CD4-positive, alpha-beta T cell treated with Interleukin-2 at 100 ng/mL for 4 hours (primary cell): ENCODE results near the gene PLCD4.

Experiments
- DNase-seq: peaks from one replicate; pipeline ENCODE4 v3.0.0-alpha.2; 2020; ENCODE audit warnings: low spot score

Gene PLCD4

DNA sequence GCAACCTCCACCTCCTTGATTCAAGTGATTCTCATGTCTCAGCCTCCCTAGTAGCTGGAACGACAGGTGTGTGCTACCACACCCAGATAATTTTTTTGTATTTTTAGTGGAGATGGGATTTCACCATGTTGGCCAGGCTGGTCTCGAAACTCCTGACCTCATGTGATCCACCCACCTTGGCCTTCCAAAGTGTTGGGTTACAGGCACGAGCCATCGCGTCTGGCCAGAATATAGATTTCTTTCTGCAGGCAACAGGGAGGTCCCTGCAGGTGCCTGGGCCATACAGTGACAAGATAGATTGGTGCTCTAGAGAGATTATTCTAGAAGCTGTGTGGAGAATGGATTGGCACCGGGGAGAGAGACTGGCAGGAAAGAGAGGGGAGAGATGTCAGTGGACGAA is 13.3 kb downstream of the PLCD4 start:
- DNase-seq = no peak

DNA sequence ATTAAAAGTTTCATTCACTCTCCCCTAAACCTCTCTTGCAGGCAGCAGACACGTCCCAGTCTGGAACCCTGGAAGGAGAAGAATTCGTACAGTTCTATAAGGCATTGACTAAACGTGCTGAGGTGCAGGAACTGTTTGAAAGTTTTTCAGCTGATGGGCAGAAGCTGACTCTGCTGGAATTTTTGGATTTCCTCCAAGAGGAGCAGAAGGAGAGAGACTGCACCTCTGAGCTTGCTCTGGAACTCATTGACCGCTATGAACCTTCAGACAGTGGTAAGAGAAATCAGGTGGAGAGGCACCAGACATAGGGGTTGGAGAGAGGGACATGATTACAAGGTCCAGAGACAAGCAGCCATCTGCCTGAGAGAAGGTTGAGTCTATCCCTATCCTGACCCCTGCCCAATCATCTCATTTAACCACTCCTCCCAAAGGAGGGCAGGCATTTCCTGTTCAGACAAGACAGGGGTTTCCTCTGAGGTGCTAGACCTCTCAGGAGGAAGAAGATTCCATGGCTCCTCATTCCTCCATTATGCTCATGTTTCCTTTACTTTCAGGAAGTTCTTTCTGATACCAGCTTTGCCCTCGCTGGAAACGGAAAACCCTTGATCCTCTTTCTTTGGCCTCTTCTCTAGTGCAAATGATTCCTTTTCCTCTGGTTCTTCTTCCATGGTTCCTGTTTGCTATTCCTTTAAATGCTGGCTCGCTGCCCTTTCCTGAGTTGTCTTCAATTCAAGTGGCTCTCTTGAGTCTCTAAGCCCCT is 15.1 kb downstream of the PLCD4 start:
- DNase-seq = no peak

GRCh38 chr2:218623366-218623705 is 15.6 kb downstream of the PLCD4 start:
- DNase-seq = no peak

DNA sequence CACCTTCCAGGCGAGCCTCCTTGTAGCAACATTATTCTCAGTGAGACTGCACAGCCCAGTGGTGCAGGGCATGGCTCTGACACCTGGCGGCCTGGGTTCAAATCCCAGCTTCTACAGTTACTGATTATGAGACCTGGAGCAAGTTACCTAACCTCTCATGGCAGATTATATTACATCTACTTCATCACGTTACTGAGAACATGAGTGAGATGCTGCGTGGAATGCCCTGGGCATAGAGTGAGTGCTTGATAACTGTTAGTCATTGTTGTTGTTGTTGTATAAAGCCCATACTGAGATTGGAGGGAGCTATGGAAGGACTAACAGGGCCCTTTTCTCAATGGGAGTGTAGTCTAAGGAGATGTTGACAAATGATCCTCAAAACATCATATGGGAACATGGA is 18.7 kb downstream of the PLCD4 start:
- no peak for DNase-seq

- no peak for DNase-seq
Observed at GRCh38 chr2:218627939-218628338, 20.2 kb downstream of the PLCD4 start.

- no peak for DNase-seq
Observed at GRCh38 chr2:218631837-218632236, 24.1 kb downstream of the PLCD4 start.

GRCh38 chr2:218635719-218636118 is 28.0 kb downstream of the PLCD4 start:
- DNase-seq = no peak

GRCh38 chr2:218638372-218638771 is 30.7 kb downstream of the PLCD4 start:
- DNase-seq = no peak

GRCh38 chr2:218642121-218642656 is 34.5 kb downstream of the PLCD4 start:
- no peak for DNase-seq

DNA sequence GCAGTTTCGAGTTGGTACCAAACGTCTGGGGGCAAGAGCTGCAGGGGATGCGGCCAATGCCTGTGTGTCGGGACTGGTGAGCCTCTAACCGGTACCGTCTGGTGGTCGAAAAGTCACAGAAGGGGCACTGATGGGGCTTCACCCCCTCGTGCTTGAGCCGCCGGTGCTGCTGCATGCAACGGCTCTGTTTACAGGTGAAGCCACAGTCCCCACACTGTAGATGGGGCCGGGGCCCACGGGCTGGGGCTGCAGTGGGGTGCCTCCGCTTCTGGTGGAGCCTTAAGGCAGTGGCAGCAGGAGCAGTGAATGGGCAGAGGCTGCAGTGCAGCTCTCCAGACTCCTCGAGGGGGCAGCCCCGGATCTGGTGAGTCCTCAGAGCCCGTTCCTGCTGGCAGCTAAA is 35.1 kb downstream of the PLCD4 start:
- no peak for DNase-seq

DNA sequence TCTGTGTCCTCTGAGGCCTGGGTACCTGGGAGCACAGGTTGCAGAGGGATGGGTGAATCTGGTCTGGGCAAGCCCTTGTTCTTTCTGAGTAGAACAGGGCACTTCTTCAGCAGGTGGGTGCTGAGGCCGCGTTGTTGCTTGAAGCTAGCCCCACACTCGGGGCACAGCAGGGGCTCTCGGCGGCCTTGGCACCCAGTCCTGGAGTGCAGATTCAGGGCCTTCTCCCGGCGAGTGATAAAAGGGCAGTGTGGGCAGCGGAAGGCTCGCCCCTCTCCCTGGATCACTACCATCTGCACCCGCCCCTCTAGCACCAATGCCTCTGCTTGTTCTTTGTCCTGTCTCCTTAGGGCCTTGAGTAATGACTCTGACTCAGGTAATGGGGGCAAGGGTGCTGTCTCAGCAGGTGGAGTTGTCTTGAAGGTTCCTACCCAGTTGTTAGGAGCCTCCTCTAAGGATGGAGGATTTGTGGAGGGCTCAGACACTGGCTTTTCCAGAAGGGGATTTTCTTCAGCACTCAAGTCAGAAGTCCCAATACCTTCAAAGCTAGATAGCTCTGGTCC is 36.1 kb downstream of the PLCD4 start:
- no peak for DNase-seq

GRCh38 chr2:218644721-218645120 is 37.0 kb downstream of the PLCD4 start:
- no peak for DNase-seq

- no peak for DNase-seq
Observed at GRCh38 chr2:218645126-218645525, 37.4 kb downstream of the PLCD4 start.

- DNase-seq = peak; percentile 62
Observed at GRCh38 chr2:218648088-218648786, 40.5 kb downstream of the PLCD4 start.

GRCh38 chr2:218648787-218649100 is 41.0 kb downstream of the PLCD4 start:
- no peak for DNase-seq

DNA sequence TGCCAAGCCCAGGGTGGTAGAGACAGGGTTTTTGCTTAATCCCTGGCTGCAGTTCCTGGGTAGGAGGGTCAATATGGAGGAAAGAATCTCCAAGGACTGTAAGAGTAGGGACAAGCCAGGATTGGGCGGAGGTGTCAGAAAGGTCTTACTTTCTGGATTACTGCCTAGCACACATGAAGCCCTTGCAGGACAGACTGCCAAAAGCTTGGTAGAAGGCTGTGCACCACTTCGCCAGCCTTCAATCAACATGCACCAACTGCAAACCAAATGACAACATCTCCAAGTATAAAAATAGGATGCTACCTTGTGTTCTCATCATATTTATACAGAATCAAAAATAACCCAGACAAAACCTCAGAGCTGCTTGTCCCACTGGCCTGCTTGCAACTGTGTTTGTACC is 48.1 kb downstream of the PLCD4 start:
- DNase-seq = no peak

- peak; percentile 54 for DNase-seq
Observed at GRCh38 chr2:218658671-218659257, 51.1 kb downstream of the PLCD4 start.

- DNase-seq = peak; percentile 95
Observed at GRCh38 chr2:218659258-218659987, 51.7 kb downstream of the PLCD4 start, which contains the start of the genes BCS1L and ZNF142. BCS1L (plus strand) TSS chr2:218659683; CDS start chr2:218660988, 1,305 bp downstream. ZNF142 (minus strand) TSS chr2:218659623; CDS start chr2:218656429, 3,194 bp downstream.

DNA sequence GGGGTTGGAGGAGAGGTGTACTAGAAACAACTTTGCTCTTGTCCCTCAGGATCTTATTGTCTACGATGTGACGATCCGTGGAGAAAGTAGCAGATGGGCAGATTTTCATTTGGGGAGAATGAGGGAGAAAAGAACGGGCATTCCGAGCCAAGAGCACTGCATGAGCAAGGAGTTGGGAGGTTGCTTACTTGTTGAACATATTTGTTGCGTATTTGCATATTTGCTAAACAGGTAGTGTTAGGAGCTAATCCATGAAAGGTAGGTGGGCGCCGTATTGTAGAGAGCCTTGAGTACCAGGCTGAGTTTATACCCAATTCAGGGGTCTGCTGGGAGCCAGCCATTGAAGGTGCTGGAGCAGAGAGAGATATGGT is 52.3 kb downstream of the PLCD4 start:
- no peak for DNase-seq

- no peak for DNase-seq
Observed at GRCh38 chr2:218662377-218662776, 54.7 kb downstream of the PLCD4 start.

- no peak for DNase-seq
Observed at GRCh38 chr2:218662827-218663226, 55.1 kb downstream of the PLCD4 start.

- DNase-seq = no peak
Observed at GRCh38 chr2:218663901-218664300, 56.2 kb downstream of the PLCD4 start.
